ENCODE measurements around the gene LETM1. TPM values are rescaled to one million over a fixed set of nuclear protein-coding genes. Genes with fewer than 3 reads are reported as not detected.

Gene LETM1
- total and polyA plus RNA-seq, 2 of the 8 experiments (the other 6 are each of a cell fraction or from before 2014, with no cell fraction given), result 19.8 to 50.1 TPM

DNA sequence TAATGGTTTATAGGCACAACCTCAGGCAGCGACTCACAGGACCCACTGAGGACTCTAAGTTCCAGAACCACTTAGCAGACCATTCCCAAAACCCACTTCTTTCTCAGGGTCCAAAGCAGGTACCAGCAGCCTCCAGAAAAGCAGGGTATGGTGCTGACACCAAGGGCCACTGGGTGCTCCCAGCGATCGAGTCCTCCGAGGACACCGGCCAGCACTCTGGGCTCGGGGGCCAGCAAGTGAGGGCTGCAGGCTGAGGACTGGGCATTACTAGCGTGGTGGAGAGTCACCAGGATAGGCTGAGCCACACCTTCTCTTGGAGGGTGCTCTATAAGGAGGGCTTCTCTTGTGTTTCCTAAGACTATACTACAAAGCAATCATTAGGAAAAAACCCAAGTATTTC is 19.3 kb downstream of the LETM1 start:
- WGBS, 2 experiments (ENCODE audit: extremely low coverage in 1 of 2, insufficient coverage in 1 of 2, insufficient read length in 1 of 2, insufficient replicate concordance in 2 of 2, low coverage in 1 of 2, low lambda C conversion rate in 2 of 2, missing lambda C conversion rate in 1 of 2), result 95% methylated on average over 7 of the region's 7 CpGs; no CpG with 5 or more reads in 1 of the 2 experiments
- CTCF ChIA-PET (ENCODE audit: partially characterized antibody), result interaction anchor here (1.8 kb wide), 1 partner anchor 63 kb away, joined by 8 read pairs; no protein-coding TSS in a partner anchor
- H2BK5ac ChIP-seq (ENCODE audit: low read depth, low read length), result no peak overlapping the region
- no peak overlapping the region for H4K8ac ChIP-seq (ENCODE audit: extremely low read depth, insufficient read depth, low read length)
- peaks cover 0 to 7% of the 10 kb centered on the region in 2 experiments for H4K20me1 ChIP-seq (replicated peaks in 1 of 2; ENCODE audit: control insufficient read depth in 1 of 2, insufficient read depth in 2 of 2, low read length in 2 of 2)
- DNase-seq (ENCODE audit: low read depth in 1 of 2, low spot score in 2 of 2) (no peak), FAIRE-seq (no peak)
- H3K9ac ChIP-seq (replicated peaks in 1 of 4; ENCODE audit: extremely low read depth in 1 of 4, low read depth in 3 of 4, low read length in 3 of 4), result no peak overlapping the region
- H2AK5ac ChIP-seq (ENCODE audit: low read depth, low read length), result no peak overlapping the region
- no peak overlapping the region for H2BK120ac ChIP-seq (replicated peaks; ENCODE audit: low read depth, low read length)
- no peak overlapping the region for H4K5ac ChIP-seq (ENCODE audit: insufficient read length, low read depth, low read length)
- no peak overlapping the region for H4K91ac ChIP-seq (replicated peaks; ENCODE audit: insufficient read length, low read length)
- peaks cover 0 to 21% (median 12%) of the 10 kb centered on the region in 4 experiments; a peak in 5 of 8 replicates for H3K36me3 ChIP-seq (ENCODE audit: control insufficient read depth in 2 of 4, insufficient read depth in 4 of 4, low read length in 3 of 4)
- no peak overlapping the region for H2AFZ ChIP-seq (ENCODE audit: low read length)
- H3K23me2 ChIP-seq (ENCODE audit: low read depth, low read length), result no peaks in the 10 kb centered on the region
- no peak overlapping the region for H2BK20ac ChIP-seq (ENCODE audit: low read length)
- TF ChIP-seq BRCA1 (IDR thresholded peaks at IDR 0.05; ENCODE audit: low read depth, low read length), result no peak
- no peak for TF ChIP-seq MAFK (IDR thresholded peaks at IDR 0.05; ENCODE audit: low read depth, low read length)
- TF ChIP-seq CHD1 (IDR thresholded peaks at IDR 0.05; ENCODE audit: low read depth, low read length), result no peak
- TF ChIP-seq EZH2 (IDR thresholded peaks at IDR 0.05; ENCODE audit: low read depth, low read length, severe bottlenecking), result no peak
- TF ChIP-seq YY1 (IDR thresholded peaks at IDR 0.05; ENCODE audit: low read depth, low read length), result no peak
- no peak for TF ChIP-seq BACH1 (IDR thresholded peaks at IDR 0.05; ENCODE audit: low read length)
- no peak for TF ChIP-seq RFX5 (IDR thresholded peaks at IDR 0.05; ENCODE audit: borderline replicate concordance, low read depth, low read length)
- no peak for TF ChIP-seq POLR2AphosphoS5 (IDR thresholded peaks at IDR 0.05; ENCODE audit: low read depth, low read length)
- TF ChIP-seq NRF1 (IDR thresholded peaks at IDR 0.05; ENCODE audit: low read depth, low read length), result no peak
- H3K4me1 ChIP-seq (replicated peaks in 1 of 4; ENCODE audit: control insufficient read depth in 3 of 4, insufficient read depth in 4 of 4, low read length in 3 of 4), result no peaks in the 10 kb centered on the region
- no peaks in the 10 kb centered on the region for H3K9me3 ChIP-seq (ENCODE audit: insufficient read depth in 2 of 2, low read depth in 1 of 2, low read length in 1 of 2)
- no peak overlapping the region for H3K27ac ChIP-seq (ENCODE audit: low read depth, low read length)
- H3K4me2 ChIP-seq (ENCODE audit: insufficient read depth in 1 of 2, low read depth in 2 of 2, low read length in 2 of 2), result no peak overlapping the region
- H3K79me1 ChIP-seq (ENCODE audit: low read depth, low read length), result peaks cover 2% of the 10 kb centered on the region; the same call in 1 of the 2 replicates
- H3K4ac ChIP-seq (replicated peaks; ENCODE audit: insufficient read length, low read depth, low read length), result no peak overlapping the region
- no peak overlapping the region for H2BK12ac ChIP-seq (ENCODE audit: low read depth, low read length)
- no peaks in the 10 kb centered on the region for H3K27me3 ChIP-seq (replicated peaks in 1 of 4; ENCODE audit: control insufficient read depth in 3 of 4, extremely low read depth in 1 of 4, insufficient read depth in 3 of 4, low read length in 3 of 4)
- H3K56ac ChIP-seq (replicated peaks; ENCODE audit: insufficient read length, low read depth, low read length), result no peak overlapping the region
- H3K23ac ChIP-seq (ENCODE audit: insufficient read length), result no peak overlapping the region
- H3K18ac ChIP-seq (ENCODE audit: extremely low read depth, low read length), result no peak overlapping the region
- no peak overlapping the region for H3K4me3 ChIP-seq (ENCODE audit: extremely low read depth in 1 of 4, insufficient read depth in 2 of 4, low read depth in 3 of 4, low read length in 4 of 4)
- POLR2A ChIA-PET (ENCODE audit: partially characterized antibody), result no interaction called here
- H2BK15ac ChIP-seq (ENCODE audit: low read length), result no peak overlapping the region
- no peak overlapping the region for H3K14ac ChIP-seq (ENCODE audit: insufficient read length)
- no peaks in the 10 kb centered on the region for H3K79me2 ChIP-seq (ENCODE audit: control insufficient read depth in 1 of 2, insufficient read depth in 2 of 2, low read length in 2 of 2)
